B cell (primary cell): ENCODE results near the gene SATB1.

Source experiments
- CTCF ChIP-seq: fragments of 200-600 bp; IDR thresholded peaks from one replicate; pipeline ENCODE4 v1.8.0; 2022; ENCODE audit warnings: antibody characterized with exemption, mild to moderate bottlenecking
- EZH2 ChIP-seq: IDR thresholded peaks from 2 replicates; pipeline ENCODE4 v1.6.1; 2012; ENCODE audit warnings: borderline replicate concordance, low read depth, mild to moderate bottlenecking, moderate library complexity, low read length; ENCODE audit not compliant: insufficient read depth, poor library complexity, severe bottlenecking

GRCh38 chr3:18474202-18474601, 49.1 kb upstream of the SATB1 start:
- no peak for TF ChIP-seq EZH2
- TF ChIP-seq CTCF = no peak
